ENCODE data around the gene RGS10. TPM values are rescaled to one million over a fixed set of nuclear protein-coding genes. Genes with fewer than 3 reads are reported as not detected.
"Not testable (repeated sequence)": the region's sequence is repeated elsewhere in the genome, so short reads cannot be mapped to it uniquely, and the experiment has no call there.

RGS10 gene
- total RNA-seq, 1 experiment from 2014 or later: 10.6 TPM

GRCh38 chr10:119562097-119562496 is 19.6 kb upstream of the RGS10 start:
- H3K27me3 Mint-ChIP-seq (ENCODE audit: low read depth): no peaks in the 10 kb centered on the region; the same call in 1 of the 2 replicates
- no peak overlapping the region for H2AFZ ChIP-seq (ENCODE audit: low read length)

GRCh38 chr10:119559511-119559910 is 17.0 kb upstream of the RGS10 start:
- H3K56ac ChIP-seq (ENCODE audit: insufficient read length, low read depth, low read length); H3K79me2 ChIP-seq (ENCODE audit: insufficient read depth, low read length); H4K20me1 ChIP-seq (ENCODE audit: control insufficient read depth, insufficient read depth, insufficient read length); H3K4ac ChIP-seq (ENCODE audit: low read depth, low read length); H3K36me3 Mint-ChIP-seq (ENCODE audit: insufficient read depth in 1 of 3, low read depth in 3 of 3); H3K18ac ChIP-seq (ENCODE audit: insufficient read length, low read depth, low read length); H3K23me2 ChIP-seq (ENCODE audit: insufficient read length, low read depth, low read length, poor library complexity, severe bottlenecking); H3K79me1 ChIP-seq (ENCODE audit: insufficient read depth, low read depth, low read length, poor library complexity, severe bottlenecking); H4K91ac ChIP-seq (ENCODE audit: insufficient read length, low read depth, low read length); H2AFZ ChIP-seq (ENCODE audit: low read length); H2BK120ac ChIP-seq (ENCODE audit: low read depth, low read length, poor library complexity, severe bottlenecking); H3K4me1 Mint-ChIP-seq; H3K23ac ChIP-seq (ENCODE audit: insufficient read length, low read depth, low read length); H2BK5ac ChIP-seq (ENCODE audit: insufficient read length, low read length); H3K4me1 ChIP-seq (ENCODE audit: insufficient read depth, low read length); H2AK5ac ChIP-seq (ENCODE audit: insufficient read length, low read length); H3K9me3 ChIP-seq (ENCODE audit: control insufficient read depth, low read depth, low read length); H3K27ac ChIP-seq (ENCODE audit: insufficient read length, low read depth, low read length); H3K4me2 ChIP-seq (ENCODE audit: insufficient read depth, insufficient read length, low read length); H3K27me3 Mint-ChIP-seq (ENCODE audit: low read depth); H2BK12ac ChIP-seq (ENCODE audit: insufficient read length, low read depth, low read length); H3K27ac Mint-ChIP-seq; DNase-seq; H2BK15ac ChIP-seq (ENCODE audit: low read depth, low read length); H3K27me3 ChIP-seq (ENCODE audit: insufficient read depth, low read length); H3K4me3 Mint-ChIP-seq; H2BK20ac ChIP-seq (ENCODE audit: low read depth, low read length, poor library complexity, severe bottlenecking); H3K14ac ChIP-seq (ENCODE audit: insufficient read depth, low read length); H3K9ac ChIP-seq (ENCODE audit: extremely low read depth, insufficient read length, low read length); H4K8ac ChIP-seq (replicated peaks; ENCODE audit: insufficient read length, low read depth, low read length); H3K9me3 Mint-ChIP-seq; H4K5ac ChIP-seq (ENCODE audit: insufficient read length, low read depth, low read length); H3T11ph ChIP-seq (ENCODE audit: low read length): not testable (repeated sequence)
- no CpG with 5 or more reads among the region's 33 CpGs for WGBS (ENCODE audit: extremely low coverage, insufficient read length, low lambda C conversion rate)

More at GRCh38 chr10:119562097-119562496, 19.6 kb upstream of the RGS10 start:
- Mint-ChIP-seq H3K27ac (no peak overlapping the region), H3K4me1 (no peaks in the 10 kb centered on the region), H3K36me3 (ENCODE audit: insufficient read depth in 1 of 3, low read depth in 3 of 3) (peaks cover 0 to 3% (median 0%) of the 10 kb centered on the region in 3 experiments; a peak in 1 of 7 replicates), H3K4me3 (no peak overlapping the region), H3K9me3 (peaks cover 2 to 7% of the 10 kb centered on the region in 2 experiments; a peak in 3 of 5 replicates)
- H3K79me1 ChIP-seq (ENCODE audit: insufficient read depth, low read depth, low read length, poor library complexity, severe bottlenecking): no peaks in the 10 kb centered on the region
- no peak overlapping the region for H4K5ac ChIP-seq (ENCODE audit: insufficient read length, low read depth, low read length)
- H2BK12ac ChIP-seq (ENCODE audit: insufficient read length, low read depth, low read length): no peak overlapping the region
- H3K4ac ChIP-seq (ENCODE audit: low read depth, low read length): no peak overlapping the region
- no peak overlapping the region for H3K14ac ChIP-seq (ENCODE audit: insufficient read depth, low read length)
- H3K9me3 ChIP-seq (ENCODE audit: control insufficient read depth, low read depth, low read length): no peaks in the 10 kb centered on the region
- no peak for DNase-seq
- no peak overlapping the region for H3K27ac ChIP-seq (ENCODE audit: insufficient read length, low read depth, low read length)
- H3T11ph ChIP-seq (ENCODE audit: low read length): no peak overlapping the region
- TF ChIP-seq, protein P1, sequence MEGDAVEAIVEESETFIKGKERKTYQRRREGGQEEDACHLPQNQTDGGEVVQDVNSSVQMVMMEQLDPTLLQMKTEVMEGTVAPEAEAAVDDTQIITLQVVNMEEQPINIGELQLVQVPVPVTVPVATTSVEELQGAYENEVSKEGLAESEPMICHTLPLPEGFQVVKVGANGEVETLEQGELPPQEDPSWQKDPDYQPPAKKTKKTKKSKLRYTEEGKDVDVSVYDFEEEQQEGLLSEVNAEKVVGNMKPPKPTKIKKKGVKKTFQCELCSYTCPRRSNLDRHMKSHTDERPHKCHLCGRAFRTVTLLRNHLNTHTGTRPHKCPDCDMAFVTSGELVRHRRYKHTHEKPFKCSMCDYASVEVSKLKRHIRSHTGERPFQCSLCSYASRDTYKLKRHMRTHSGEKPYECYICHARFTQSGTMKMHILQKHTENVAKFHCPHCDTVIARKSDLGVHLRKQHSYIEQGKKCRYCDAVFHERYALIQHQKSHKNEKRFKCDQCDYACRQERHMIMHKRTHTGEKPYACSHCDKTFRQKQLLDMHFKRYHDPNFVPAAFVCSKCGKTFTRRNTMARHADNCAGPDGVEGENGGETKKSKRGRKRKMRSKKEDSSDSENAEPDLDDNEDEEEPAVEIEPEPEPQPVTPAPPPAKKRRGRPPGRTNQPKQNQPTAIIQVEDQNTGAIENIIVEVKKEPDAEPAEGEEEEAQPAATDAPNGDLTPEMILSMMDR (conservative IDR thresholded peaks at IDR 0.05): no peak
- H2BK5ac ChIP-seq (ENCODE audit: insufficient read length, low read length): no peak overlapping the region
- no peak overlapping the region for H4K91ac ChIP-seq (ENCODE audit: insufficient read length, low read depth, low read length)
- H3K4me2 ChIP-seq (ENCODE audit: insufficient read depth, insufficient read length, low read length): no peak overlapping the region
- H2BK20ac ChIP-seq (ENCODE audit: low read depth, low read length, poor library complexity, severe bottlenecking): no peak overlapping the region
- no peak overlapping the region for H2BK120ac ChIP-seq (ENCODE audit: low read depth, low read length, poor library complexity, severe bottlenecking)
- no peak overlapping the region for H2AK5ac ChIP-seq (ENCODE audit: insufficient read length, low read length)
- H4K20me1 ChIP-seq (ENCODE audit: control insufficient read depth, insufficient read depth, insufficient read length): no peaks in the 10 kb centered on the region
- H3K18ac ChIP-seq (ENCODE audit: insufficient read length, low read depth, low read length): no peak overlapping the region
- no CpG with 5 or more reads among the region's 4 CpGs for whole genome bisulfite sequencing (ENCODE audit: extremely low coverage, insufficient read length, low lambda C conversion rate)
- H2BK15ac ChIP-seq (ENCODE audit: low read depth, low read length): no peak overlapping the region
- H3K4me1 ChIP-seq (ENCODE audit: insufficient read depth, low read length): no peaks in the 10 kb centered on the region
- H4K8ac ChIP-seq (replicated peaks; ENCODE audit: insufficient read length, low read depth, low read length): no peak overlapping the region
- H3K23ac ChIP-seq (ENCODE audit: insufficient read length, low read depth, low read length): no peak overlapping the region
- no peak overlapping the region for H3K9ac ChIP-seq (ENCODE audit: extremely low read depth, insufficient read length, low read length)
- H3K56ac ChIP-seq (ENCODE audit: insufficient read length, low read depth, low read length): no peak overlapping the region
- no peaks in the 10 kb centered on the region for H3K79me2 ChIP-seq (ENCODE audit: insufficient read depth, low read length)
- H3K27me3 ChIP-seq (ENCODE audit: insufficient read depth, low read length): no peaks in the 10 kb centered on the region
- H3K23me2 ChIP-seq (ENCODE audit: insufficient read length, low read depth, low read length, poor library complexity, severe bottlenecking): no peaks in the 10 kb centered on the region
